Parathyroid adenoma (tissue), 2 donors: ENCODE measurements around the gene VSTM2L.

Experiments used
- H2AFZ ChIP-seq: fragments of 300-600 bp; sonication (generic); one replicate; pipeline ENCODE4 v1.7.0; 2017; ENCODE audit warnings: antibody characterized with exemption, mild to moderate bottlenecking
- H3K27ac ChIP-seq: fragments of 300-600 bp; sonication (generic); one replicate; pipeline ENCODE4 v1.7.0; 2017
- H3K27me3 ChIP-seq: fragments of 300-600 bp; sonication (generic); one replicate; pipeline ENCODE4 v1.7.0; 2017; ENCODE audit warnings: low read length; ENCODE audit not compliant: control insufficient read depth, insufficient read depth
- H3K36me3 ChIP-seq: fragments of 300-600 bp; sonication (generic); one replicate; pipeline ENCODE4 v1.7.0; 2017; ENCODE audit warnings: low read length; ENCODE audit not compliant: control insufficient read depth, insufficient read depth
- H3K4me1 ChIP-seq: fragments of 300-600 bp; sonication (generic); one replicate; pipeline ENCODE4 v1.7.0; 2017; ENCODE audit warnings: control low read depth
- H3K4me2 ChIP-seq: fragments of 300-600 bp; sonication (generic); one replicate; pipeline ENCODE4 v1.7.0; 2017; ENCODE audit warnings: low read length
- H3K4me3 ChIP-seq: fragments of 300-600 bp; sonication (generic); one replicate; pipeline ENCODE4 v1.7.0; 2017; ENCODE audit warnings: low read depth, low read length
- H3K79me2 ChIP-seq: fragments of 300-600 bp; sonication (generic); one replicate; pipeline ENCODE4 v1.7.0; 2017; ENCODE audit warnings: control low read depth
- H3K9ac ChIP-seq: fragments of 300-600 bp; sonication (generic); one replicate; pipeline ENCODE4 v1.7.0; 2017; ENCODE audit warnings: mild to moderate bottlenecking
- H3K9me3 ChIP-seq: fragments of 300-600 bp; sonication (generic); one replicate; pipeline ENCODE4 v1.7.0; 2017; ENCODE audit warnings: low read length; ENCODE audit not compliant: control insufficient read depth
- CTCF ChIP-seq: fragments of 300-600 bp; sonication (generic); IDR thresholded peaks from one replicate; pipeline ENCODE4 v1.7.0; 2017; ENCODE audit warnings: antibody characterized with exemption, mild to moderate bottlenecking
- donor health status: primary hyperparathyroidism.

The VSTM2L gene

GRCh38 chr20:37954190-37954589, 51.3 kb downstream of the VSTM2L start:
- Histone ChIP-seq H3K4me3 (no peak overlapping the region), H3K4me1 (no peaks in the 10 kb centered on the region), H3K9me3 (no peaks in the 10 kb centered on the region), H3K4me2 (no peak overlapping the region), H3K36me3 (no peaks in the 10 kb centered on the region), H3K9ac (no peak overlapping the region), H2AFZ (no peak overlapping the region), H3K27me3 (no peaks in the 10 kb centered on the region), H3K27ac (no peak overlapping the region), H3K79me2 (no peaks in the 10 kb centered on the region)
- TF ChIP-seq CTCF: no peak

- H3K4me2 ChIP-seq: no peak overlapping the region
- no peak overlapping the region for H2AFZ ChIP-seq
- no peaks in the 10 kb centered on the region for H3K79me2 ChIP-seq
- no peak overlapping the region for H3K9ac ChIP-seq
- no peaks in the 10 kb centered on the region for H3K36me3 ChIP-seq
- no peaks in the 10 kb centered on the region for H3K9me3 ChIP-seq
- no peak overlapping the region for H3K27ac ChIP-seq
- H3K27me3 ChIP-seq: no peaks in the 10 kb centered on the region
- H3K4me1 ChIP-seq: no peaks in the 10 kb centered on the region
- no peak for TF ChIP-seq CTCF
- no peak overlapping the region for H3K4me3 ChIP-seq
These were observed 51.7 kb downstream of the VSTM2L start for GRCh38 chr20:37954626-37955025.

GRCh38 chr20:37955511-37955910, 52.6 kb downstream of the VSTM2L start:
- no peak for TF ChIP-seq CTCF
- Histone ChIP-seq H2AFZ (no peak overlapping the region), H3K36me3 (no peaks in the 10 kb centered on the region), H3K79me2 (no peaks in the 10 kb centered on the region), H3K4me3 (no peak overlapping the region), H3K27ac (no peak overlapping the region), H3K4me2 (no peak overlapping the region), H3K27me3 (no peaks in the 10 kb centered on the region), H3K9ac (no peak overlapping the region), H3K4me1 (no peaks in the 10 kb centered on the region), H3K9me3 (no peaks in the 10 kb centered on the region)

GRCh38 chr20:37956107-37956585, 53.2 kb downstream of the VSTM2L start:
- H3K27me3 ChIP-seq: no peaks in the 10 kb centered on the region
- no peak overlapping the region for H3K4me2 ChIP-seq
- H3K27ac ChIP-seq: no peak overlapping the region
- peaks cover 2% of the 10 kb centered on the region for H3K9me3 ChIP-seq
- H3K9ac ChIP-seq: no peak overlapping the region
- no peaks in the 10 kb centered on the region for H3K79me2 ChIP-seq
- TF ChIP-seq CTCF: no peak
- no peak overlapping the region for H3K4me3 ChIP-seq
- H3K36me3 ChIP-seq: no peaks in the 10 kb centered on the region
- H3K4me1 ChIP-seq: peaks cover 3% of the 10 kb centered on the region
- no peak overlapping the region for H2AFZ ChIP-seq

- H3K4me2 ChIP-seq: no peak overlapping the region
- H3K9ac ChIP-seq: no peak overlapping the region
- no peaks in the 10 kb centered on the region for H3K36me3 ChIP-seq
- no peak for TF ChIP-seq CTCF
- H3K9me3 ChIP-seq: peaks cover 2% of the 10 kb centered on the region
- no peaks in the 10 kb centered on the region for H3K27me3 ChIP-seq
- no peak overlapping the region for H3K27ac ChIP-seq
- H3K79me2 ChIP-seq: no peaks in the 10 kb centered on the region
- peaks cover 3% of the 10 kb centered on the region for H3K4me1 ChIP-seq
- H3K4me3 ChIP-seq: no peak overlapping the region
- no peak overlapping the region for H2AFZ ChIP-seq
These were observed 56.1 kb downstream of the VSTM2L start for GRCh38 chr20:37958856-37959520.
